Lung (tissue), 12 donors: ENCODE results near the gene TRIM66. TPM values are rescaled to one million over a fixed set of nuclear protein-coding genes. Genes with fewer than 3 reads are reported as not detected.
A peak's percentile ranks its signal among the peaks of the same experiment; 100 is the strongest.

Experiments
- ATAC-seq: fragments of 200-7000 bp; cut with Tn5 transposase; one replicate; pipeline ENCODE4 v1.9.1; 2020; ENCODE audit warnings: moderate number of reproducible peaks; ENCODE audit not compliant: insufficient read depth, low FRiP score
- DNase-seq, 3 donors: peaks; one replicate each; pipeline ENCODE4 v3.0.0-alpha.2; 2013 to 2017
- H3K27ac ChIP-seq, 2 donors: one replicate each; pipeline ENCODE4 v1.5.1; 2013; ENCODE audit warnings: mild to moderate bottlenecking in 2 of 2, moderate library complexity in 2 of 2, control low read depth in 1 of 2, inconsistent platforms in 1 of 2, low read depth in 1 of 2, low read length in 1 of 2
- H3K27me3 ChIP-seq, 3 donors: one replicate each; pipeline ENCODE4 v1.5.1; 2013; ENCODE audit warnings: low read length in 2 of 3; ENCODE audit not compliant: control insufficient read depth in 3 of 3, insufficient read depth in 3 of 3
- H3K36me3 ChIP-seq, 4 donors: one replicate each; pipeline ENCODE4 v1.5.1; 2013; ENCODE audit warnings: low read length in 4 of 4, mild to moderate bottlenecking in 1 of 4, moderate library complexity in 1 of 4; ENCODE audit not compliant: control insufficient read depth in 4 of 4, insufficient read depth in 4 of 4
- H3K4me1 ChIP-seq, 5 donors: one replicate each; pipeline ENCODE4 v1.5.1; 2013; ENCODE audit warnings: low read length in 5 of 5, mild to moderate bottlenecking in 2 of 5, moderate library complexity in 1 of 5; ENCODE audit not compliant: control insufficient read depth in 5 of 5, insufficient read depth in 5 of 5
- H3K4me3 ChIP-seq: one replicate; pipeline ENCODE4 v1.5.1; 2013; ENCODE audit warnings: mild to moderate bottlenecking, control low read depth, moderate library complexity
- H3K9ac ChIP-seq, 2 donors: one replicate each; pipeline ENCODE4 v1.5.1; 2013; ENCODE audit warnings: low read length in 2 of 2, control low read depth in 1 of 2; ENCODE audit not compliant: insufficient read depth in 1 of 2
- H3K9me3 ChIP-seq, 4 donors: one replicate each; pipeline ENCODE4 v1.5.1; 2013; ENCODE audit warnings: low read length in 3 of 4, mild to moderate bottlenecking in 1 of 4, moderate library complexity in 1 of 4; ENCODE audit not compliant: control insufficient read depth in 4 of 4, insufficient read depth in 3 of 4
- CTCF ChIP-seq: IDR thresholded peaks from 2 replicates; pipeline ENCODE4 v1.5.1; 2012; ENCODE audit warnings: mild to moderate bottlenecking; ENCODE audit errors: control extremely low read depth, extremely low read depth
- WGBS, 2 donors: extraction: QIAGEN DNeasy Blood & Tissue Kit; methylation state at CpG; one replicate each; pipeline ENCODE4 v1.1.7; 2013; 5-methylcytosine and 5-hydroxymethylcytosine counted together
- polyA plus RNA-seq, 2 donors: library from polyadenylated mRNA; stranded (reverse); fragments of 200-250 nt; gene quantifications; one replicate each; pipeline ENCODE4 v1.2.1, GENCODE V29; 2013
- total RNA-seq, 2 donors: library from RNA; depleted of rRNA in 1 of 2; stranded (reverse); fragments of >200 nt in 1 of 2; gene quantifications; one replicate each; pipeline ENCODE4 v1.2.1, GENCODE V29; 2014 to 2021
- donor health status: control.
- donor health status: control.
- donor health status: Bipolar disorder and iron deficiency.
- donor health status: healthy.
- donor health status: DM: yes; HTN: yes; CAD: no.

The TRIM66 gene
- total and polyA plus RNA-seq, 4 donors = 2.0 to 23.9 (median 11.3) TPM

- no peak for DNase-seq
- peaks cover 6 to 58% (median 46%) of the 10 kb centered on the region in 4 donors for H3K36me3 ChIP-seq
- 83 to 93% methylated on average over 10 of the region's 10 CpGs for WGBS, 2 donors
- H3K4me3 ChIP-seq = no peak overlapping the region
- no peaks in the 10 kb centered on the region for H3K27me3 ChIP-seq
- ATAC-seq = no peak
- no peak for TF ChIP-seq CTCF
- H3K4me1 ChIP-seq = peaks cover 0 to 9% (median 0%) of the 10 kb centered on the region in 5 donors
- no peaks in the 10 kb centered on the region for H3K9me3 ChIP-seq
- no peak overlapping the region for H3K9ac ChIP-seq
- peak overlapping the region; percentile 30 to 80 for H3K27ac ChIP-seq
Measured at GRCh38 chr11:8707541-8708191, 25.2 kb upstream of the TRIM66 start.

GRCh38 chr11:8706673-8707432 lies 24.4 kb upstream of the TRIM66 start:
- Histone ChIP-seq H3K36me3 (peaks cover 6 to 58% (median 47%) of the 10 kb centered on the region in 4 donors), H3K4me1 (peaks cover 0 to 9% (median 0%) of the 10 kb centered on the region in 5 donors), H3K9ac (no peak overlapping the region), H3K9me3 (no peaks in the 10 kb centered on the region), H3K27me3 (no peaks in the 10 kb centered on the region), H3K27ac (peak overlapping the region; percentile 30 to 80), H3K4me3 (no peak overlapping the region)
- 96 to 98% methylated on average over 14 of the region's 14 CpGs for WGBS, 2 donors
- ATAC-seq (no peak), DNase-seq (no peak)
- no peak for TF ChIP-seq CTCF

GRCh38 chr11:8705146-8705545 lies 22.7 kb upstream of the TRIM66 start:
- H3K9me3 ChIP-seq = no peaks in the 10 kb centered on the region
- peak; percentile 49 for ATAC-seq
- H3K9ac ChIP-seq = no peak overlapping the region
- 23 to 68% methylated on average over 5 of the region's 5 CpGs for WGBS, 2 donors
- TF ChIP-seq CTCF = no peak
- H3K4me1 ChIP-seq = peaks cover 0 to 9% (median 0%) of the 10 kb centered on the region in 5 donors
- H3K27me3 ChIP-seq = no peaks in the 10 kb centered on the region
- no peak overlapping the region for H3K27ac ChIP-seq
- H3K4me3 ChIP-seq = no peak overlapping the region
- no peak for DNase-seq
- peaks cover 6 to 59% (median 41%) of the 10 kb centered on the region in 4 donors for H3K36me3 ChIP-seq
